Type B pancreatic cell (in vitro differentiated cells): ENCODE measurements around the gene PDZD7. TPM values are rescaled to one million over a fixed set of nuclear protein-coding genes. Genes with fewer than 3 reads are reported as not detected.

Experiments
- DNase-seq: peaks from one replicate; pipeline ENCODE4 v3.0.0; 2021; ENCODE audit warnings: mixed read lengths; ENCODE audit not compliant: unreplicated experiment; ENCODE audit errors: extremely low spot score
- H3K27ac Mint-ChIP-seq: 2 replicates; pipeline ENCODE4 v1.8.0; 2021; ENCODE audit warnings: mild to moderate bottlenecking, mixed read lengths
- H3K27me3 Mint-ChIP-seq: 2 replicates; pipeline ENCODE4 v1.8.0; 2021; ENCODE audit warnings: mixed read lengths
- H3K36me3 Mint-ChIP-seq: 2 replicates; pipeline ENCODE4 v1.8.0; 2021; ENCODE audit warnings: mixed read lengths
- H3K4me1 Mint-ChIP-seq: one replicate; pipeline ENCODE4 v1.8.0; 2021; ENCODE audit warnings: mixed read lengths; ENCODE audit not compliant: unreplicated experiment
- H3K4me3 Mint-ChIP-seq: 2 replicates; pipeline ENCODE4 v1.8.0; 2021; ENCODE audit warnings: mild to moderate bottlenecking, mixed read lengths
- H3K9me3 Mint-ChIP-seq: 2 replicates; pipeline ENCODE4 v1.8.0; 2021; ENCODE audit warnings: mixed read lengths
- CTCF ChIP-seq: fragments of 200-600 bp; sonication (generic); conservative IDR thresholded peaks from 2 replicates; pipeline ENCODE4 v1.5.0; 2021; ENCODE audit warnings: antibody characterized with exemption, mild to moderate bottlenecking
- total RNA-seq: library from RNA; stranded (reverse); gene quantifications from 2 replicates; pipeline ENCODE4 v1.2.1, GENCODE V29; 2021; ENCODE audit warnings: low replicate concordance

The PDZD7 gene
- total RNA-seq, 1 donor from 2014 or later: 2.0 TPM

- DNase-seq: no peak
- H3K36me3 Mint-ChIP-seq: peaks cover 4% of the 10 kb centered on the region
- peak overlapping the region; percentile 90 for H3K27ac Mint-ChIP-seq
- peak overlapping the region; percentile 90 for H3K4me3 Mint-ChIP-seq
- TF ChIP-seq CTCF: no peak
- H3K4me1 Mint-ChIP-seq: peaks cover 11% of the 10 kb centered on the region
- no peaks in the 10 kb centered on the region for H3K9me3 Mint-ChIP-seq
- no peaks in the 10 kb centered on the region for H3K27me3 Mint-ChIP-seq
Measured at GRCh38 chr10:101000915-101001658, 29.8 kb downstream of the PDZD7 start.

DNA sequence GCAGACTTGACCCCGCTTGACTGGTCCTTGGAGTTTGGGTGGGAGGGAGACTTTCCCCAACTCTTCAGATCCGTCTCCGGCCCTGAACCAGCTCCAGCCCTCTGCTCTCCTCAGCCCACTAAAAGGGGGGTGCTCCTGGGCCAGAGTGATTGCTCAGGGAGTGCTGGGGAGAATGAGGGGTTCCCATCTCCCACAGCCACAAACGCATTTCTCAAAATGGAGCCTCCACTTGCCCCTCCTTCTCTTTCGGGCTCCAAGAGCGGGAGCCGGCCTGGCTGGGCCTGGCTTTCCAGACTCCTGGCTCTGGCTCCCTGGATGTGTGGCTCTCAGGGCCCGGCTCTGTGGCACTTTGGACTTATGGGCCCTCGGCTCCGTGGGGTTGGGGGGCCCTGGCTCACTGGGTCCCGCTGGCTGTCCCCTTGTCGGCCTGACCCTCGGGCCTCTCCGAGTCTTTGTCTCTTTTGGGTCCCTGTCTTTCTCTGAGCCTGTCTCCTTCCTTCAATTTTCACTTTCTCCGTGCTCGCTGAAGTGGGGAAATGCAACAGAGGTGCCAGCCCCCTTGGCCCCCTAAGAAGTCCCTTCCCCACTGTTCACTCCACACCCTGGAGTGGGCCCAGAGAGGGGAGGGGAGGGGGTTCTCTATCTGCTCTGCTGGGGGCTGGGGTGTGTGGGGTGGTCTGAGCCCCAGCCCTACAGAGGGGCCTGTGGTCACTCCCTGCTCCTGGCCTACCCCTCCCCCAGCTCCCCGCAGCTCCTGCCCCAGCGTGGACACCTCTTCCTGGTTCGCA, 30.6 kb downstream of the PDZD7 start:
- peaks cover 19% of the 10 kb centered on the region for H3K4me1 Mint-ChIP-seq
- H3K27me3 Mint-ChIP-seq: no peaks in the 10 kb centered on the region
- peak overlapping the region; percentile 90 for H3K4me3 Mint-ChIP-seq
- peak overlapping the region; percentile 90 for H3K27ac Mint-ChIP-seq
- H3K36me3 Mint-ChIP-seq: peaks cover 4% of the 10 kb centered on the region
- H3K9me3 Mint-ChIP-seq: no peaks in the 10 kb centered on the region
- no peak for DNase-seq
- TF ChIP-seq CTCF: no peak

DNA sequence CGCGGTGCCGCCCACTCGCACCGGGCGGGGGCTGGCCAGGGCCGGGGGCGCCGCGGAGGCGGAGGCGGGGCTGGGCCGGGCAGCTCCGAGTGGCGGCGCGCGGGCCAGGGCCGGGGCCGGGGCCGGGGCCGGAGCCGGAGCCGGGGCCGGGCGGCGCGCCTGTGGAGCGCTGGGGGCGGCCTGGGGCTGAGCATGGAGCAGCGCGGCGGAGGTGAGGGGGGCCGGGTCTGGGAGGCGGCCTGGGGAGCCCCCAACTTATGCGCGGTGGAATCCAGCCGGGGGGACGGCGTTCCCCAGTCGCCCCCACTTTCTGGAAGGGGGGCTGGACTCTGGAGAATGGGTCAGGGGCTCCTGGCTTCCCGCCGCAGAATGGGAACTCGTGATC, 31.2 kb downstream of the PDZD7 start, which contains the start of gene LZTS2:
TSS of gene LZTS2 (plus strand) at position 67 of the 385 bp plus-strand sequence. CDS start 2,731 bp downstream, outside the sequence.
- H3K36me3 Mint-ChIP-seq: peaks cover 4% of the 10 kb centered on the region
- peaks cover 24% of the 10 kb centered on the region for H3K4me1 Mint-ChIP-seq
- TF ChIP-seq CTCF: no peak
- peak within 1 kb of the TSS; percentile 94 for H3K4me3 Mint-ChIP-seq
- no peaks in the 10 kb centered on the region for H3K9me3 Mint-ChIP-seq
- no peaks in the 10 kb centered on the region for H3K27me3 Mint-ChIP-seq
- peak within 1 kb of the TSS; percentile 95 for H3K27ac Mint-ChIP-seq
- DNase-seq: no peak

GRCh38 chr10:100998991-100999741, 31.8 kb downstream of the PDZD7 start:
- Mint-ChIP-seq H3K4me3 (peak overlapping the region; percentile 94), H3K36me3 (peaks cover 4% of the 10 kb centered on the region), H3K27ac (peak overlapping the region; percentile 95), H3K9me3 (no peaks in the 10 kb centered on the region), H3K27me3 (no peaks in the 10 kb centered on the region), H3K4me1 (peaks cover 30% of the 10 kb centered on the region)
- peak; percentile 90 for DNase-seq
- peak; percentile 100 for TF ChIP-seq CTCF

GRCh38 chr10:100998183-100998990, 32.5 kb downstream of the PDZD7 start:
- Mint-ChIP-seq H3K27ac (peak overlapping the region; percentile 95), H3K36me3 (peaks cover 4% of the 10 kb centered on the region), H3K4me3 (peak overlapping the region; percentile 94), H3K4me1 (peaks cover 30% of the 10 kb centered on the region), H3K9me3 (no peaks in the 10 kb centered on the region), H3K27me3 (no peaks in the 10 kb centered on the region)
- no peak for TF ChIP-seq CTCF
- peak; percentile 92 for DNase-seq
